GM10847 (cell line): ENCODE data around the gene ARHGEF11.

Experiments used
- POLR2A ChIP-seq: IDR thresholded peaks from 2 replicates; pipeline ENCODE4 v1.6.1; 2011; ENCODE audit not compliant: insufficient read length; ENCODE audit errors: extremely low read depth

ARHGEF11 gene, protein sequence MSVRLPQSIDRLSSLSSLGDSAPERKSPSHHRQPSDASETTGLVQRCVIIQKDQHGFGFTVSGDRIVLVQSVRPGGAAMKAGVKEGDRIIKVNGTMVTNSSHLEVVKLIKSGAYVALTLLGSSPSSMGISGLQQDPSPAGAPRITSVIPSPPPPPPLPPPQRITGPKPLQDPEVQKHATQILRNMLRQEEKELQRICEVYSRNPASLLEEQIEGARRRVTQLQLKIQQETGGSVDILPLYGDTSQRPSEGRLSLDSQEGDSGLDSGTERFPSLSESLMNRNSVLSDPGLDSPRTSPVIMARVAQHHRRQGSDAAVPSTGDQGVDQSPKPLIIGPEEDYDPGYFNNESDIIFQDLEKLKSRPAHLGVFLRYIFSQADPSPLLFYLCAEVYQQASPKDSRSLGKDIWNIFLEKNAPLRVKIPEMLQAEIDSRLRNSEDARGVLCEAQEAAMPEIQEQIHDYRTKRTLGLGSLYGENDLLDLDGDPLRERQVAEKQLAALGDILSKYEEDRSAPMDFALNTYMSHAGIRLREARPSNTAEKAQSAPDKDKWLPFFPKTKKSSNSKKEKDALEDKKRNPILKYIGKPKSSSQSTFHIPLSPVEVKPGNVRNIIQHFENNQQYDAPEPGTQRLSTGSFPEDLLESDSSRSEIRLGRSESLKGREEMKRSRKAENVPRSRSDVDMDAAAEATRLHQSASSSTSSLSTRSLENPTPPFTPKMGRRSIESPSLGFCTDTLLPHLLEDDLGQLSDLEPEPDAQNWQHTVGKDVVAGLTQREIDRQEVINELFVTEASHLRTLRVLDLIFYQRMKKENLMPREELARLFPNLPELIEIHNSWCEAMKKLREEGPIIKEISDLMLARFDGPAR (N-terminal part only)

GRCh38 chr1:157045250-157046218 is at the start of gene ARHGEF11:
Gene ARHGEF11, minus strand, starts transcription at chr1:157045742. Its CDS starts 1,412 bp downstream, at chr1:157044330.
- no peak for TF ChIP-seq POLR2A

GRCh38 chr1:157095091-157095490 is 49.5 kb upstream of the ARHGEF11 start:
- no peak for TF ChIP-seq POLR2A

GRCh38 chr1:157092831-157093230 is 47.3 kb upstream of the ARHGEF11 start:
- TF ChIP-seq POLR2A, result no peak

DNA sequence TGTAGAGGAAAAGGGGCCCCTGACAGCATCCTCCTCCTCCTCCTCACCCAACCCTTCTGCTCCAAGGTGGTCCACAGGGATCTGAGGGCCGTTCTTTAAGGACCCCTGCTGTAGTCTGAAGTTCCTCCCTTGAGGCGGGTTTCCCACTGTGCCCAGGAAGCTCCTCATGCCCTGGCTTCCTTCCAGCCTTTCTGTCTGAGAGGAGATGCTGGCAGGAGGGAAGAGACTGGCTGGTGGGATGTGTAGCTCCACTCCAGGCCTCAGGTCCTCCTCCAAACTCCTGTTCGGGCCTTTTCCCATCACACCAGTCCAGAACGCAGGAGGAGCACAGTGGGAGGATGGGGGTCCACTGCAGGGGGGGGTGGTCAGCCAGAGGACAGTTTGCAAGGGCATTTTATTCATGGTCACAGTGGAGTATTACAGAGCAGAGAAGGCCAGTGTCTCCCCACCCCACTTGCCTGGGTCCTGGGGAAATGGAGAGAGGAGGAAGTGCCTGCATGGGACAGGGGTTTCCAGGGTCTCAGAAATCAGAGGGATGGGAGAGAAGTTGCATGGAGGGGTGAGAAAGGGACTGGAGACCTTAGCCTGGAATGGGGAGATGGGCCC is 46.2 kb upstream of the ARHGEF11 start:
- TF ChIP-seq POLR2A, result no peak

DNA sequence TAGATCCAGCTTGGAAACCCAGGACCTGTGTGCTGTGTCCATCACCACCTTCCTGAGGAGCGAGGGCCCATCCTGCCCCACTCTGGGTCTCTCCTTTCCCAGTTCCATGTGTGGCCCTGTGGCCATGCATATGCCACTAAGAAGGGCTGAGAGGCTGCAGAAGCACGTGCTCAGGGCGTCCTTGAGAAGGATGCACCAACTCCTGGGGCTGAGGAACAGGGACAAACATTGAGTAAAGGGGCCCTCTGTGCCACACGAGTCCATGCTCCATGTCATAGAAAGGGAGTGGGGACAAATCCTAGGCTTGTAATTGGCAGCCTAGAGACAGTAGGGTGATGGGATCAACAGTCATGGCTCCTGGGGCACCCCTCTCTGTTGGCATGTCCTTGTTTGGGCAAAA is 45.6 kb upstream of the ARHGEF11 start:
- TF ChIP-seq POLR2A, result no peak

DNA sequence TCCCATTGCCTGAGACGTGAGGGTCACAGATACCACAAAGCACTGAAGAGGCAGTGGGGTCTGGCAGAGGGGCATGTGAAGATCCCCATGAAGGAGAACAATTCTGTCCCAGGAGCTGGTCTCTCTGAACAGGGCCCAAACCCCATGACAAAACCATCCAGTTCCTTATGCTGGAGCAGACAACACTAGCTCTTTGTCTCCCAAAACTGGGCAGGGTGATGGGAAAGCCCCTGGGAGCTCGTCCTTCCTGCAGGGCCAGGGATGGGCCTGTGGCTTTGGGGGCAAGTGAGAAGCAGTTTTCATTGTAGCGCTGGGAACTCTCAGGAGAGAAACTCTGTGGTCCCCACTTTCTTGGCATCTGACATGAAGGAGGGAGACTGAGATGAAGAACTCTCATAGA is 45.2 kb upstream of the ARHGEF11 start:
- no peak for TF ChIP-seq POLR2A

GRCh38 chr1:157090196-157090647 is 44.7 kb upstream of the ARHGEF11 start:
- no peak for TF ChIP-seq POLR2A

GRCh38 chr1:157089789-157090188 is 44.2 kb upstream of the ARHGEF11 start:
- TF ChIP-seq POLR2A, result no peak

- no peak for TF ChIP-seq POLR2A
These were observed 43.1 kb upstream of the ARHGEF11 start for GRCh38 chr1:157088607-157089006.

DNA sequence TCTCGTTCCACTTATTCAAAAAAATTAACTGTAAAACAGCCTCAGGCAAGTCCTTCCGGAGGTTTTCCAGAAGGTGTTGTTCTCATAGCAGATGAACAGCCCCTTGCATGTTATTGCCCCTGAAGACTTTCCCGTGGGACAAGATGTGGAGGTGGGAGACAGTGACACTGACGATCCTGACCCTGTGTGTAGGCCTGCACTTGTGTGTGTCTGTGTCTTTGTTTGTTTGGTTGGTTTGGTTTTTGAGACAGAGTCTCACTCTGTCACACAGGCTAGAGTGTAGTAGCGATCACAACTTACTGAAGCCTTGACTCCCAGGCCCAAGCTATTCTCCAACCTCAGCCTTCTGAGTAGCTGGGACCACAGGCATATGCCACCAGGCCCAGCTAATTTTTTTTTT is 41.5 kb upstream of the ARHGEF11 start:
- TF ChIP-seq POLR2A, result no peak

- no peak for TF ChIP-seq POLR2A
These were observed 40.8 kb upstream of the ARHGEF11 start for GRCh38 chr1:157086299-157086698.

GRCh38 chr1:157085421-157085820 is 39.9 kb upstream of the ARHGEF11 start:
- TF ChIP-seq POLR2A, result no peak

DNA sequence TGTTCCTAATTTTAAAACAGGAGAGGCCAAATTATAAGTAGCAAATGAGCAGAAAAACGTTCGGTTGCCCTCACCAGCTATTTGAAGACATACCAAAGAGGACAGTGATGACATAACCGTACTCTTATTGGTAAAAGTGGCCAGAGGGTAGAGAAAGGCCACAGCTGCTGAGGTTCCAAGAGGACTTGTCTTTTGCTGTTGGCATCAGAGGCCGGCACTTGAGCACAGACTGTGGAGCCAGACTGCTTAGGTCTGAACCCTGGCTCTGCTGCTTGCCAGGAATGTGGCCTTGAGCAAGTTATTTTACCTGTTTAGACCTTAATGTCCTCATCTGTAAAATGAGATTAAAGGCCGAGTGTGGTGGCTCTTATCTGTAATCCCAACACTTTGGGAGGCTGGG is 39.2 kb upstream of the ARHGEF11 start:
- no peak for TF ChIP-seq POLR2A

GRCh38 chr1:157081707-157082106 is 36.2 kb upstream of the ARHGEF11 start:
- TF ChIP-seq POLR2A, result no peak
